LNCaP clone FGC (cell line): ENCODE data around the gene KRT35.

Source experiments
- DNase-seq: peaks from one replicate; pipeline ENCODE4 v3.0.0-alpha.2; 2011; ENCODE audit warnings: low read depth
- H3K4me3 ChIP-seq: 2 replicates; pipeline ENCODE4 v1.5.1; 2011; ENCODE audit warnings: mild to moderate bottlenecking, low read depth, low read length, control low read depth
- TF ChIP-seq, protein P1 (sequence below): IDR thresholded peaks from 2 replicates; pipeline ENCODE4 v1.5.1; 2012; ENCODE audit warnings: mild to moderate bottlenecking; ENCODE audit not compliant: control insufficient read depth, insufficient read depth; ENCODE audit errors: extremely low read depth

KRT35 gene

DNA sequence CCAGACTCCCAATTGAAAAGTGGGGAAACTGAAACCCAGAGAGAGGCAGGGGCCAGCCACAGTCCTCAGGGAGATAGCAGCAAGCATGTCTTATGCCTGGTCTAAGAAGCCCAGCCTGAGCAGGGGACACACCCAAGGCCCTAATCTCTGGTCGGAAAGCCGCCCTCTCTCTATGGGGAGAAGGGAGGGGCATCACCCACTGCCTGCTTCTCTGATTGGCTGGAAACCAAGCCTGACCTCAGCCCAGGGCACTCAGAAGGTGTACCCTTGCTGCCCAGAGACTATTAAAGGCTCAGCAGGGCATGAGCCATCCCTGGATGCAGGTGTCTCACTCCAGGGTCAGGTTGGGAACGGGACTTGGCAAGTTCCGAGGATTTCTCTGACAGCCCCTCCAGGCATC, 30.2 kb upstream of the KRT35 start:
- DNase-seq, result no peak
- H3K4me3 ChIP-seq, result no peak overlapping the region
- TF ChIP-seq, protein P1, sequence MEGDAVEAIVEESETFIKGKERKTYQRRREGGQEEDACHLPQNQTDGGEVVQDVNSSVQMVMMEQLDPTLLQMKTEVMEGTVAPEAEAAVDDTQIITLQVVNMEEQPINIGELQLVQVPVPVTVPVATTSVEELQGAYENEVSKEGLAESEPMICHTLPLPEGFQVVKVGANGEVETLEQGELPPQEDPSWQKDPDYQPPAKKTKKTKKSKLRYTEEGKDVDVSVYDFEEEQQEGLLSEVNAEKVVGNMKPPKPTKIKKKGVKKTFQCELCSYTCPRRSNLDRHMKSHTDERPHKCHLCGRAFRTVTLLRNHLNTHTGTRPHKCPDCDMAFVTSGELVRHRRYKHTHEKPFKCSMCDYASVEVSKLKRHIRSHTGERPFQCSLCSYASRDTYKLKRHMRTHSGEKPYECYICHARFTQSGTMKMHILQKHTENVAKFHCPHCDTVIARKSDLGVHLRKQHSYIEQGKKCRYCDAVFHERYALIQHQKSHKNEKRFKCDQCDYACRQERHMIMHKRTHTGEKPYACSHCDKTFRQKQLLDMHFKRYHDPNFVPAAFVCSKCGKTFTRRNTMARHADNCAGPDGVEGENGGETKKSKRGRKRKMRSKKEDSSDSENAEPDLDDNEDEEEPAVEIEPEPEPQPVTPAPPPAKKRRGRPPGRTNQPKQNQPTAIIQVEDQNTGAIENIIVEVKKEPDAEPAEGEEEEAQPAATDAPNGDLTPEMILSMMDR, result no peak

DNA sequence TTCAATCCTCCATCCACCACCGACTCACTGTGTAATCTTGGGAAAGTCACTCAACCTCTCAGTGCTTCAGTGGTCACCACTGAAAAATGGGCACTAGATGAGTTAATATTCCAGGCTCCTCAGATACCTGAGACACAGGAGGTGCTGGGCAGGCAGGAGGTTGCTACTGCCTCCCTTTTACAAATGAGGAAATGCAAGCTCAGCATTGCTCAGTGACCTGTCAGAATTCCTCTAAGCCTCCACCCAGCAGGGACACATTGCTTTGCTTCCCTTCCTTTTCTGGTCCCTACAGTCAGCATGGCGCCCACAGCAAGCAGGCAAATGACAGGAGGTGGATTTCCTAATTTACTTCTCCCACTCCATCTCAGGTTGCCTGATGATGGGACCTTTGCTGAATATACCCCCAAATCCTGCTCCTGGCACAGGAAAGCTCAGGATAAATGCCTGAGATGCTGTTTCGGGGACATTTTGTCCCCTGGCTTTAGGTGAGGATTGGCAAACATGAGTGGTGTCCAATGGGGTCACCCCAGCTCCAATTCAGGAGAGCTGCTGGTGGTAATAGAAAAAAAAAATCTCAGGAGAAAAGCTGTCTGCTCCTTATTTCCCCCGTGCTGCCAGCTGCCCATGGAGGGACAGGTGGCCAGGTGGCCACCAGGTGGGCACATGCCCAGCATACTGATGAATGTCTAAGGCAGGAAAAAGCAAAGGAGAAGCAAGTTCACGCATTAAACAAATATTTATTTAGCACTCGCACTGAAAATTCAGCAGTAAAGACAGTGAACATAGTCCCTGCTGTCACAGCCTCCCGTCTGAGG, 29.5 kb upstream of the KRT35 start:
- TF ChIP-seq, protein P1, result no peak
- no peak for DNase-seq
- H3K4me3 ChIP-seq, result no peak overlapping the region

DNA sequence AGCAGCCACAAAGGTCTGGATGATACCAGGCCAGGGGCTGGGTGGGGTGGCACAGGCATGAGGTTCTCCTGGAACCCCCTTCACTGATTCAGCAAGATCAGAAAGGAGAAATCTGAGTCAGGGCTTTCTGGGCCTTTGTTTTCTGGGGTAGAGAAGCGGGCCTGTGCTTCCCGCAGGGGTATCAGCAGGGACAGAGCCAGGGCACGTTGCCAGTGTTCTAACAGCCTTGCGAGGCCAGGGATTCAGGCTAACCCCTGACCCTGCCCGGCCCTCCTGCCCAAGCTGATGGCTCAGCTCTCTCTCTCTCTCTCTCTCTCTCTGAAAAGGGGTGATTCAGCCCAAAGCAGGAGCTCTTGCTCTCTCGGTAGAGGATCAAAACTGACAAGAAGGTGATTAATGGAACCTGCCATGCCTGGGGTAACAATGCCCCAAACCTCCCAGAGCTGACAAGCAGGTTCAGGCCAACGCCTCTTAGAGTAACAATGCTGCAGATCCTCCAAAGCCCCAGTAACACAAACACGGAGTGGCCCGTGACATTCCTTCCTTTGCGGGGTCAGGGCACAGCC, 26.4 kb upstream of the KRT35 start:
- H3K4me3 ChIP-seq, result no peak overlapping the region
- TF ChIP-seq, protein P1, result no peak
- DNase-seq, result no peak

DNA sequence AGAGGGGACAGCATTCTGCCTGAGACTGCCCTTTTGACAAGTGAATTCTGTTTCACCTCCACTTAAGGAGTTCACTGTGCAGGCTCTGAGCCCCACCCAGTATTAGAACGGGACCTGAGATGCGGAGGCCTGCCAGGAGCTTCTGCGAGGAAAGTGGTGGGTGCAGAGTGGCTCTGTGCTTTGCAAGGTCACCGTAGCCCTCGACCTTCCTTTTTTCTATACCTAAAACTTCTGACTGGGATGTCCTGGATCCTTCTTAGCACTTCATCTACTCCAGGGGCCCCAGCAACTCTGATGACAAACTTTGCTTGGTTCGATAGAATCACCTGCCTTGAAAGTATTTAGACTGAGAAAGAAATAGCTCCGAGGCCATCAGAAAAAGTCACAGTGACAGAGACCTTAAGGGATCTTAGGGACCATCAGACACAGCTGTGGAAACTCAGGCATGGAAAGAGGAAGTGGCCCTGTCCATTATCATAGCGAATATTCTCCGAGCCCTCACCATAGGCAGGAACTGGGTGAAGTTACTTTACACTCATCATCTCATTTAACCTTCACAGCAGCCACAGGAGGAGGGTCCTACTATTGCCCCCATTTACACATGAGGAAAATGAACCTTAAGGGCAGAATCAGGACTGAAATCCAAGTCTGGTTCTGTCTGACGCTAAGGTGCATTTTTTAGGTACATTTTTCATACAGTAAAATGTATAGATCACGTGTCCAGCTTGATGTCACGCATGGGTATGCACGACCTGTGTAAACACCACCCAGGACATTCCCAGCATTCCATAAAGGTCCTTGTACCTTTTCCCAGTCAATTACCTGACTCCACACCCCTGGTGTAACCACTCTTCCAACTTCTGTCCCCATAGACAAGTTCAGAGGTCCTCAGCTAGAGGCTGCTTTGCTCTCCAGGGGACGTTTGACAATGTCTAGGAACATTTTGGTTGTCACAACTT, 25.1 kb upstream of the KRT35 start:
- H3K4me3 ChIP-seq, result no peak overlapping the region
- TF ChIP-seq, protein P1, result no peak

DNA sequence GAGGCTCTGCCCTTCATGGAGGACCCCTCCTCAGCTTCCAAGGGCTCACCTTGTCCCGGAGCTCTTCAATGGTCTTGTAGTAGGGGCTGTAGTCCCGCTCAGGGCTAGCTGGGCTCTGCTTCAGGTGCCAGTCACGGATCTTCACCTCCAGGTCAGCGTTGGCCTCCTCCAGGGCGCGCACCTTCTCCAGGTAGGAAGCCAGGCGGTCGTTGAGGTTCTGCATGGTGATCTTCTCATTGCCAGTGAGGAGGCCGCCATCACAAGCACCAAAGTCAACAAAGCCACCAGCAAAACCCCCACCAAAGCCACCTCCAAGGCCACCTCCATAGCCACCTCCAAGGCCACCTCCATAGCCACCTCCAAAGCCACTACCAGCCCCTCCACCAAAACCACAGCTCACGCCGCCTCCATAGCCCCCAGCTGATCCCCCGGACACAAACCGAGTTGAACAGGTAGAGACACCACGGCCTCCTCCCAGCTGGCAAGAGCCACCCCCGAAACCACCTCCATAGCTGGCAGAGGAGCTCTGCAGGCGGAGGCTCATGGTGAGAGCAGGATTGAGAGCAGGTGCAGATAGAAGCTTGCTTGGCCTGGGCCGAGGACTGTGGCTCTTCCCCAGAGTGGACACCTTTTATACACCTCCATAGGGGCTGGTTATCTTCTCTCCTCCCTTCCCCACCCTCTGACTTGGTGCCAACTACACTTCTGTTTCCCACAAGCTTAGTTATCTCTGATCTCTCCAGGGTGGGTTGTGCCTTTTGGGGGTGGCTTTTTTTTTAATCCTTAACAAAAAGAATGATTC, 24.3 kb upstream of the KRT35 start, which contains the start of gene KRT13:
Gene KRT13 (minus strand): TSS at position 606 of the 802 bp plus-strand sequence. CDS start 62 bp downstream, at position 544.
- DNase-seq, result no peak
- TF ChIP-seq, protein P1, result no peak
- no peak within 1 kb of the TSS for H3K4me3 ChIP-seq

More for the DNA sequence above, 25.1 kb upstream of the KRT35 start:
- DNase-seq, result no peak
